H9 (cell line): ENCODE measurements around the gene PPFIBP1. TPM values are rescaled to one million over a fixed set of nuclear protein-coding genes. Genes with fewer than 3 reads are reported as not detected.

Source experiments
- DNase-seq: peaks from one replicate; pipeline ENCODE4 v3.0.0-alpha.2; 2017
- H2AFZ ChIP-seq: one replicate; pipeline ENCODE4 v1.6.1; 2013; ENCODE audit warnings: mild to moderate bottlenecking, low read length, control low read depth, moderate library complexity
- H2AK5ac ChIP-seq: 2 replicates; pipeline ENCODE4 v1.6.1; 2013; ENCODE audit warnings: low read length, control low read depth, mixed read lengths; ENCODE audit not compliant: insufficient read length
- H2BK120ac ChIP-seq: one replicate; pipeline ENCODE4 v1.6.1; 2013; ENCODE audit warnings: low read depth, mild to moderate bottlenecking, low read length, control low read depth, inconsistent platforms; ENCODE audit not compliant: poor library complexity, severe bottlenecking
- H2BK12ac ChIP-seq: 2 replicates; pipeline ENCODE4 v1.6.1; 2013; ENCODE audit warnings: low read length, control low read depth, mixed read lengths, low read depth; ENCODE audit not compliant: insufficient read length
- H2BK15ac ChIP-seq: 2 replicates; pipeline ENCODE4 v1.6.1; 2013; ENCODE audit warnings: low read depth, low read length, control low read depth
- H2BK20ac ChIP-seq: one replicate; pipeline ENCODE4 v1.6.1; 2013; ENCODE audit warnings: low read depth, mild to moderate bottlenecking, low read length, control low read depth, inconsistent platforms; ENCODE audit not compliant: poor library complexity, severe bottlenecking
- H2BK5ac ChIP-seq: 2 replicates; pipeline ENCODE4 v1.6.1; 2013; ENCODE audit warnings: low read length, control low read depth, mixed read lengths; ENCODE audit not compliant: insufficient read length
- H3K14ac ChIP-seq: 2 replicates; pipeline ENCODE4 v1.6.1; 2013; ENCODE audit warnings: low read length, control low read depth; ENCODE audit not compliant: insufficient read depth
- H3K18ac ChIP-seq: 2 replicates; pipeline ENCODE4 v1.6.1; 2013; ENCODE audit warnings: low read depth, mild to moderate bottlenecking, mixed read lengths, low read length, control low read depth; ENCODE audit not compliant: insufficient read length
- H3K23ac ChIP-seq: 2 replicates; pipeline ENCODE4 v1.6.1; 2013; ENCODE audit warnings: low read length, control low read depth, mixed read lengths, low read depth; ENCODE audit not compliant: insufficient read length
- H3K23me2 ChIP-seq: 2 replicates; pipeline ENCODE4 v1.6.1; 2013; ENCODE audit warnings: low read depth, mild to moderate bottlenecking, mixed read lengths, low read length, control low read depth; ENCODE audit not compliant: insufficient read length, poor library complexity, severe bottlenecking
- H3K27ac ChIP-seq: 2 replicates; pipeline ENCODE4 v1.5.1; 2013; ENCODE audit warnings: low read length, control low read depth, mixed read lengths, low read depth; ENCODE audit not compliant: insufficient read length
- H3K27me3 ChIP-seq: 2 replicates; pipeline ENCODE4 v1.6.1; 2013; ENCODE audit warnings: low read length, control low read depth, inconsistent platforms; ENCODE audit not compliant: insufficient read depth
- H3K4ac ChIP-seq: 2 replicates; pipeline ENCODE4 v1.6.1; 2013; ENCODE audit warnings: low read depth, mild to moderate bottlenecking, control low read depth, inconsistent platforms, low read length, moderate library complexity
- H3K4me1 ChIP-seq: 2 replicates; pipeline ENCODE4 v1.6.1; 2013; ENCODE audit warnings: low read length, control low read depth, inconsistent platforms; ENCODE audit not compliant: insufficient read depth
- H3K4me2 ChIP-seq: 2 replicates; pipeline ENCODE4 v1.6.1; 2013; ENCODE audit warnings: low read length, control low read depth, mixed read lengths; ENCODE audit not compliant: insufficient read length, insufficient read depth
- H3K56ac ChIP-seq: 2 replicates; pipeline ENCODE4 v1.6.1; 2013; ENCODE audit warnings: low read depth, mild to moderate bottlenecking, mixed read lengths, low read length, control low read depth; ENCODE audit not compliant: insufficient read length
- H3K79me1 ChIP-seq: 2 replicates; pipeline ENCODE4 v1.6.1; 2013; ENCODE audit warnings: low read depth, mild to moderate bottlenecking, moderate library complexity, low read length, control low read depth, inconsistent platforms; ENCODE audit not compliant: insufficient read depth, poor library complexity, severe bottlenecking
- H3K79me2 ChIP-seq: 2 replicates; pipeline ENCODE4 v1.6.1; 2013; ENCODE audit warnings: low read length, control low read depth, inconsistent platforms; ENCODE audit not compliant: insufficient read depth
- H3K9ac ChIP-seq: 2 replicates; pipeline ENCODE4 v1.6.1; 2013; ENCODE audit warnings: low read length, control low read depth, mixed read lengths; ENCODE audit not compliant: insufficient read length; ENCODE audit errors: extremely low read depth
- H3K9me3 ChIP-seq: one replicate; pipeline ENCODE4 v1.6.1; 2013; ENCODE audit warnings: low read depth, low read length, inconsistent platforms; ENCODE audit not compliant: control insufficient read depth
- H3T11ph ChIP-seq: one replicate; pipeline ENCODE4 v1.6.1; 2013; ENCODE audit warnings: mild to moderate bottlenecking, low read length, control low read depth, inconsistent platforms
- H4K20me1 ChIP-seq: one replicate; pipeline ENCODE4 v1.6.1; 2013; ENCODE audit not compliant: control insufficient read depth, insufficient read length, insufficient read depth
- H4K5ac ChIP-seq: 2 replicates; pipeline ENCODE4 v1.6.1; 2013; ENCODE audit warnings: low read depth, mild to moderate bottlenecking, mixed read lengths, low read length, control low read depth; ENCODE audit not compliant: insufficient read length
- H4K8ac ChIP-seq: replicated peaks from 2 replicates; pipeline ENCODE4 v1.6.1; 2013; ENCODE audit warnings: low read length, control low read depth, mixed read lengths, low read depth; ENCODE audit not compliant: insufficient read length
- H4K91ac ChIP-seq: 2 replicates; pipeline ENCODE4 v1.6.1; 2013; ENCODE audit warnings: low read depth, mild to moderate bottlenecking, moderate library complexity, mixed read lengths, low read length, control low read depth; ENCODE audit not compliant: insufficient read length
- H3K27ac Mint-ChIP-seq, 3 experiments: 2 replicates in 2 of 3; 3 replicates in 1 of 3; pipeline ENCODE4 v1.8.0; 2020 to 2021; ENCODE audit warnings: mixed read lengths in 3 of 3, mild to moderate bottlenecking in 1 of 3, moderate library complexity in 1 of 3
- H3K27me3 Mint-ChIP-seq: 2 replicates; pipeline ENCODE4 v1.8.0; 2021; ENCODE audit warnings: low read depth, mild to moderate bottlenecking, moderate library complexity, mixed read lengths
- H3K36me3 Mint-ChIP-seq, 3 experiments: 2 replicates in 2 of 3; 3 replicates in 1 of 3; pipeline ENCODE4 v1.8.0; 2020 to 2021; ENCODE audit warnings: low read depth in 3 of 3, mixed read lengths in 3 of 3; ENCODE audit not compliant: insufficient read depth in 1 of 3
- H3K4me1 Mint-ChIP-seq, 2 experiments: 2 replicates each; pipeline ENCODE4 v1.8.0; 2020; ENCODE audit warnings: mixed read lengths in 2 of 2
- H3K4me3 Mint-ChIP-seq, 2 experiments: 2 replicates in 1 of 2; 3 replicates in 1 of 2; pipeline ENCODE4 v1.8.0; 2020 to 2021; ENCODE audit warnings: mild to moderate bottlenecking in 2 of 2, mixed read lengths in 2 of 2, moderate library complexity in 1 of 2
- H3K9me3 Mint-ChIP-seq, 2 experiments: 2 replicates in 1 of 2; 3 replicates in 1 of 2; pipeline ENCODE4 v1.8.0; 2020; ENCODE audit warnings: mild to moderate bottlenecking in 2 of 2, mixed read lengths in 2 of 2, moderate library complexity in 1 of 2
- WGBS: extraction: QIAGEN DNeasy Blood & Tissue Kit; methylation state at CpG from one replicate; pipeline ENCODE4 v1.1.7; 2013; ENCODE audit warnings: missing lambda C conversion rate, low lambda C conversion rate, mixed read lengths; ENCODE audit not compliant: insufficient read length; ENCODE audit errors: extremely low coverage; 5-methylcytosine and 5-hydroxymethylcytosine counted together
- total RNA-seq: library from RNA; stranded (reverse); gene quantifications from 2 replicates; pipeline ENCODE4 v1.2.1, GENCODE V29; 2021
- TF ChIP-seq, protein P1 (sequence below): fragments of 200-600 bp; sonication (generic); conservative IDR thresholded peaks from 3 replicates; pipeline ENCODE4 v1.8.0; 2021; ENCODE audit warnings: antibody characterized with exemption, mild to moderate bottlenecking

The PPFIBP1 gene
- total RNA-seq, 1 experiment from 2014 or later: 29.2 TPM

DNA sequence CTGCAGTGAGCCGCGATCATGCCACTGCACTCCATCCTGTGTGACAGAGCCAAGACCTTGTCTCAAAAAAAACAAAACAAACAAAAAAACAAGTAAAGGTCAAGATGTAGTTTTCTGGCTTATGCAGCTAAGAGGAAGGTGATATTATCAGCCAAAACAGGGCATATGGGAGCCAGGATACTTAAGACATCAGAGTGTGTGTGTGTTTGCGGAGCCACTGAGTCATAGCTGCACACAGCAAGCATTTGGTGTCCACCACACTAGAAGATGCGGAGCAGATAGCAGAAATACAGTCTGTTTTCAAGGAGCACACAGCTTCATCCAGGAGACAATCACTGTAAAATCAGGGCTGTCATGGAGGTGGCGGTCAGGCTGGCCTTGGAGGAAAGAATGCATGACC is 99.6 kb downstream of the PPFIBP1 start:
- Histone ChIP-seq H4K91ac (no peak overlapping the region), H2AK5ac (no peak overlapping the region), H2BK5ac (no peak overlapping the region), H3K79me2 (no peaks in the 10 kb centered on the region; the same call in 1 of the 2 replicates), H4K8ac (no peak overlapping the region), H3K27me3 (no peaks in the 10 kb centered on the region), H4K20me1 (no peaks in the 10 kb centered on the region), H3K4ac (no peak overlapping the region), H2AFZ (no peak overlapping the region), H3K14ac (0 out of 2 replicates have a peak overlapping the region, but pooled peaks have one; percentile 24), H4K5ac (no peak overlapping the region), H3K23me2 (no peaks in the 10 kb centered on the region), H3K9ac (no peak overlapping the region), H2BK20ac (no peak overlapping the region), H2BK120ac (no peak overlapping the region), H3T11ph (no peak overlapping the region), H3K79me1 (no peaks in the 10 kb centered on the region), H3K56ac (no peak overlapping the region), H3K18ac (no peak overlapping the region), H2BK15ac (no peak overlapping the region), H3K27ac (no peak overlapping the region), H3K23ac (no peak overlapping the region), H3K4me1 (no peaks in the 10 kb centered on the region; the same call in 1 of the 2 replicates), H3K4me2 (no peak overlapping the region), H3K9me3 (no peaks in the 10 kb centered on the region), H2BK12ac (no peak overlapping the region)
- Mint-ChIP-seq H3K27me3 (no peaks in the 10 kb centered on the region), H3K9me3 (no peaks in the 10 kb centered on the region), H3K27ac (peak overlapping the region in 1 of 3 experiments; percentile 24; a peak in 3 of 7 replicates), H3K4me1 (peaks cover 3 to 5% of the 10 kb centered on the region in 2 experiments; a peak in 1 of 4 replicates), H3K36me3 (0 out of 7 replicates have a peak, but pooled peaks cover 0 to under 1% (median 0%) of the 10 kb centered on the region in 3 experiments), H3K4me3 (no peak overlapping the region; a peak in 1 of 5 replicates)
- DNase-seq: no peak
- no CpG with 5 or more reads among the region's 5 CpGs for WGBS
- TF ChIP-seq, protein P1, sequence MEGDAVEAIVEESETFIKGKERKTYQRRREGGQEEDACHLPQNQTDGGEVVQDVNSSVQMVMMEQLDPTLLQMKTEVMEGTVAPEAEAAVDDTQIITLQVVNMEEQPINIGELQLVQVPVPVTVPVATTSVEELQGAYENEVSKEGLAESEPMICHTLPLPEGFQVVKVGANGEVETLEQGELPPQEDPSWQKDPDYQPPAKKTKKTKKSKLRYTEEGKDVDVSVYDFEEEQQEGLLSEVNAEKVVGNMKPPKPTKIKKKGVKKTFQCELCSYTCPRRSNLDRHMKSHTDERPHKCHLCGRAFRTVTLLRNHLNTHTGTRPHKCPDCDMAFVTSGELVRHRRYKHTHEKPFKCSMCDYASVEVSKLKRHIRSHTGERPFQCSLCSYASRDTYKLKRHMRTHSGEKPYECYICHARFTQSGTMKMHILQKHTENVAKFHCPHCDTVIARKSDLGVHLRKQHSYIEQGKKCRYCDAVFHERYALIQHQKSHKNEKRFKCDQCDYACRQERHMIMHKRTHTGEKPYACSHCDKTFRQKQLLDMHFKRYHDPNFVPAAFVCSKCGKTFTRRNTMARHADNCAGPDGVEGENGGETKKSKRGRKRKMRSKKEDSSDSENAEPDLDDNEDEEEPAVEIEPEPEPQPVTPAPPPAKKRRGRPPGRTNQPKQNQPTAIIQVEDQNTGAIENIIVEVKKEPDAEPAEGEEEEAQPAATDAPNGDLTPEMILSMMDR: no peak
